ENCODE measurements around the gene CAMK2A.

DNA sequence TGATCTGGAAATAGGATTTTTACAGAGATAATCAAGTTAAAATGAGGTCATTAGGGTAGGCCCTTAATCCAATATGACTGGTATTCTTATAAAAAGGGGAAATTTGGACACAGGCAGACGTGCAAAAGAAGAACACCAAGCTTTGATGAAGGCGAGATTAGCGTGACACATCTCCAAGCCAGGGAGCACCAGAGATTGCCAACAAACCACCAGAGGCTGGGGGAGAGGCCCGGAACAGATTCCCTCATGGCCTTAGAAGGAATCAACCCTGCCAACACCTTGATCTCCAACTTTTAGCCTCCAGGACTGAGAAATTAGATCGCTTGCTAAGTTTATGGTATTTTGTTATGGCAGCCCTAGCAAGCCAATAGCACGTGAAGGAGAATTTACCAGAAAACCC is 23.9 kb upstream of the CAMK2A start:
- TF ChIP-seq, protein P1, sequence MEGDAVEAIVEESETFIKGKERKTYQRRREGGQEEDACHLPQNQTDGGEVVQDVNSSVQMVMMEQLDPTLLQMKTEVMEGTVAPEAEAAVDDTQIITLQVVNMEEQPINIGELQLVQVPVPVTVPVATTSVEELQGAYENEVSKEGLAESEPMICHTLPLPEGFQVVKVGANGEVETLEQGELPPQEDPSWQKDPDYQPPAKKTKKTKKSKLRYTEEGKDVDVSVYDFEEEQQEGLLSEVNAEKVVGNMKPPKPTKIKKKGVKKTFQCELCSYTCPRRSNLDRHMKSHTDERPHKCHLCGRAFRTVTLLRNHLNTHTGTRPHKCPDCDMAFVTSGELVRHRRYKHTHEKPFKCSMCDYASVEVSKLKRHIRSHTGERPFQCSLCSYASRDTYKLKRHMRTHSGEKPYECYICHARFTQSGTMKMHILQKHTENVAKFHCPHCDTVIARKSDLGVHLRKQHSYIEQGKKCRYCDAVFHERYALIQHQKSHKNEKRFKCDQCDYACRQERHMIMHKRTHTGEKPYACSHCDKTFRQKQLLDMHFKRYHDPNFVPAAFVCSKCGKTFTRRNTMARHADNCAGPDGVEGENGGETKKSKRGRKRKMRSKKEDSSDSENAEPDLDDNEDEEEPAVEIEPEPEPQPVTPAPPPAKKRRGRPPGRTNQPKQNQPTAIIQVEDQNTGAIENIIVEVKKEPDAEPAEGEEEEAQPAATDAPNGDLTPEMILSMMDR (optimal IDR thresholded peaks at IDR 0.05 in 1 of 3, IDR thresholded peaks at IDR 0.05 in 1 of 3, conservative IDR thresholded peaks at IDR 0.05 in 1 of 3; ENCODE audit: extremely low read depth in 1 of 3, insufficient read depth in 2 of 3, low read length in 3 of 3): no peak
- TF ChIP-seq EZH2 (IDR thresholded peaks at IDR 0.05; ENCODE audit: low read length): no peak
